Lung (tissue), 12 donors: ENCODE data around the gene MIOS. TPM values are rescaled to one million over a fixed set of nuclear protein-coding genes. Genes with fewer than 3 reads are reported as not detected.

Source experiments
- ATAC-seq: fragments of 200-7000 bp; cut with Tn5 transposase; one replicate; pipeline ENCODE4 v1.9.1; 2020; ENCODE audit warnings: moderate number of reproducible peaks; ENCODE audit not compliant: insufficient read depth, low FRiP score
- DNase-seq, 3 donors: peaks; one replicate each; pipeline ENCODE4 v3.0.0-alpha.2; 2013 to 2017
- H3K27ac ChIP-seq, 2 donors: one replicate each; pipeline ENCODE4 v1.5.1; 2013; ENCODE audit warnings: mild to moderate bottlenecking in 2 of 2, moderate library complexity in 2 of 2, control low read depth in 1 of 2, inconsistent platforms in 1 of 2, low read depth in 1 of 2, low read length in 1 of 2
- H3K27me3 ChIP-seq, 3 donors: one replicate each; pipeline ENCODE4 v1.5.1; 2013; ENCODE audit warnings: low read length in 2 of 3; ENCODE audit not compliant: control insufficient read depth in 3 of 3, insufficient read depth in 3 of 3
- H3K36me3 ChIP-seq, 4 donors: one replicate each; pipeline ENCODE4 v1.5.1; 2013; ENCODE audit warnings: low read length in 4 of 4, mild to moderate bottlenecking in 1 of 4, moderate library complexity in 1 of 4; ENCODE audit not compliant: control insufficient read depth in 4 of 4, insufficient read depth in 4 of 4
- H3K4me1 ChIP-seq, 5 donors: one replicate each; pipeline ENCODE4 v1.5.1; 2013; ENCODE audit warnings: low read length in 5 of 5, mild to moderate bottlenecking in 2 of 5, moderate library complexity in 1 of 5; ENCODE audit not compliant: control insufficient read depth in 5 of 5, insufficient read depth in 5 of 5
- H3K4me3 ChIP-seq: one replicate; pipeline ENCODE4 v1.5.1; 2013; ENCODE audit warnings: mild to moderate bottlenecking, control low read depth, moderate library complexity
- H3K9ac ChIP-seq, 2 donors: one replicate each; pipeline ENCODE4 v1.5.1; 2013; ENCODE audit warnings: low read length in 2 of 2, control low read depth in 1 of 2; ENCODE audit not compliant: insufficient read depth in 1 of 2
- H3K9me3 ChIP-seq, 4 donors: one replicate each; pipeline ENCODE4 v1.5.1; 2013; ENCODE audit warnings: low read length in 3 of 4, mild to moderate bottlenecking in 1 of 4, moderate library complexity in 1 of 4; ENCODE audit not compliant: control insufficient read depth in 4 of 4, insufficient read depth in 3 of 4
- WGBS, 2 donors: extraction: QIAGEN DNeasy Blood & Tissue Kit; methylation state at CpG; one replicate each; pipeline ENCODE4 v1.1.7; 2013; 5-methylcytosine and 5-hydroxymethylcytosine counted together
- polyA plus RNA-seq, 2 donors: library from polyadenylated mRNA; stranded (reverse); fragments of 200-250 nt; gene quantifications; one replicate each; pipeline ENCODE4 v1.2.1, GENCODE V29; 2013
- total RNA-seq, 2 donors: library from RNA; depleted of rRNA in 1 of 2; stranded (reverse); fragments of >200 nt in 1 of 2; gene quantifications; one replicate each; pipeline ENCODE4 v1.2.1, GENCODE V29; 2014 to 2021
- TF ChIP-seq, protein P1 (sequence below): IDR thresholded peaks from 2 replicates; pipeline ENCODE4 v1.5.1; 2012; ENCODE audit warnings: mild to moderate bottlenecking; ENCODE audit errors: control extremely low read depth, extremely low read depth
- donor health status: control.
- donor health status: control.
- donor health status: Bipolar disorder and iron deficiency.
- donor health status: healthy.
- donor health status: DM: yes; HTN: yes; CAD: no.

Gene MIOS
- total and polyA plus RNA-seq, 4 donors = 8.7 to 45.6 (median 24.0) TPM

DNA sequence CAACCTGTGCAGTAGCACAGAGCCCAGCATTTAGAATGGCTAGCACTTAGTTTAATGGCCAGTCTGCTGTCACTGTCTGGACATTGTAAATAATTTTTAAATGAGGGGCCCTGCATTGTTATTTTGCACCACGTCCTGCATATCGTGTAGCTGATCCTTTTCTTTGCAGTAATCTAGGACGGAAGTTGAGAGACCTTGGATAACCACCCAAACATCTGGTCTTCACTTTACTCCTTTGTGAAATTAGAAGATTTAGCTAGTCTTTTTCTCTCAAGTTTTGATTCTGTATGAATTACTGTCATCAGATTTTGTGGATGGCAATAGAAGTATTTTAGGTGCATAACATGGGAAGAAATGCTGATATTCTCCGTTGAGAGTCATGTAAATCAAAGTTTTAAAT is 1.9 kb downstream of the MIOS start:
- H3K9me3 ChIP-seq = no peaks in the 10 kb centered on the region
- DNase-seq = no peak
- TF ChIP-seq, protein P1, sequence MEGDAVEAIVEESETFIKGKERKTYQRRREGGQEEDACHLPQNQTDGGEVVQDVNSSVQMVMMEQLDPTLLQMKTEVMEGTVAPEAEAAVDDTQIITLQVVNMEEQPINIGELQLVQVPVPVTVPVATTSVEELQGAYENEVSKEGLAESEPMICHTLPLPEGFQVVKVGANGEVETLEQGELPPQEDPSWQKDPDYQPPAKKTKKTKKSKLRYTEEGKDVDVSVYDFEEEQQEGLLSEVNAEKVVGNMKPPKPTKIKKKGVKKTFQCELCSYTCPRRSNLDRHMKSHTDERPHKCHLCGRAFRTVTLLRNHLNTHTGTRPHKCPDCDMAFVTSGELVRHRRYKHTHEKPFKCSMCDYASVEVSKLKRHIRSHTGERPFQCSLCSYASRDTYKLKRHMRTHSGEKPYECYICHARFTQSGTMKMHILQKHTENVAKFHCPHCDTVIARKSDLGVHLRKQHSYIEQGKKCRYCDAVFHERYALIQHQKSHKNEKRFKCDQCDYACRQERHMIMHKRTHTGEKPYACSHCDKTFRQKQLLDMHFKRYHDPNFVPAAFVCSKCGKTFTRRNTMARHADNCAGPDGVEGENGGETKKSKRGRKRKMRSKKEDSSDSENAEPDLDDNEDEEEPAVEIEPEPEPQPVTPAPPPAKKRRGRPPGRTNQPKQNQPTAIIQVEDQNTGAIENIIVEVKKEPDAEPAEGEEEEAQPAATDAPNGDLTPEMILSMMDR = no peak
- H3K27ac ChIP-seq = no peak overlapping the region
- peaks cover 0 to 8% (median 4%) of the 10 kb centered on the region in 4 donors for H3K36me3 ChIP-seq
- WGBS, 2 donors = 83 to 84% methylated on average over 4 of the region's 4 CpGs
- H3K4me1 ChIP-seq = peaks cover 0 to 21% (median 9%) of the 10 kb centered on the region in 5 donors
- ATAC-seq = no peak
- H3K27me3 ChIP-seq = no peaks in the 10 kb centered on the region
- peak overlapping the region in 1 of 2 donors; percentile 59 for H3K9ac ChIP-seq
- no peak overlapping the region for H3K4me3 ChIP-seq

DNA sequence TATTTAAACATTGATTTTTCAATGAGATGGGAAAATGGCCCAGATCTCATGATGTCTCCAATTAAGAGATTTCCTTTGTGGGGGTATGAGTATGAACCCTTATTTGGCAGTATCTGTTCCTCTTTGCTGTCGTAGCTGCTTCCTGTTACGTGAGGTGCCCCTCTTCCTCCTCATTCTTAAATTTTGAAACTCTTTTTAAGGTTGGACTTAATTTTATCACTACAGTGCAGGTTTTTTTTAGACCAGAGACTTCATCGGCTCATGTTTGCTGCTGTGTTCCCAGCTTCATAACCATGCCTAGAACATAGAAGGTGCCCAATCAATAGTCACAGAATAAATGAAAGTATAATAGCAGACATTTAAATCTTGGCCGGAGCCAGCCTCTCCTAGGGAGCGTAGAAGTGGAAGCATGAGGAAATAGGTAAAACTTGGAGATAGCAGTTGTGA is 2.4 kb downstream of the MIOS start:
- DNase-seq = no peak
- Histone ChIP-seq H3K4me1 (peaks cover 0 to 21% (median 9%) of the 10 kb centered on the region in 5 donors), H3K27me3 (no peaks in the 10 kb centered on the region), H3K4me3 (no peak overlapping the region), H3K9me3 (no peaks in the 10 kb centered on the region), H3K27ac (no peak overlapping the region), H3K9ac (no peak overlapping the region), H3K36me3 (peaks cover 0 to 8% (median 4%) of the 10 kb centered on the region in 4 donors)
- TF ChIP-seq, protein P1 = no peak
- ATAC-seq = no peak
- WGBS, 2 donors = 24 to 51% methylated on average over 5 of the region's 5 CpGs

DNA sequence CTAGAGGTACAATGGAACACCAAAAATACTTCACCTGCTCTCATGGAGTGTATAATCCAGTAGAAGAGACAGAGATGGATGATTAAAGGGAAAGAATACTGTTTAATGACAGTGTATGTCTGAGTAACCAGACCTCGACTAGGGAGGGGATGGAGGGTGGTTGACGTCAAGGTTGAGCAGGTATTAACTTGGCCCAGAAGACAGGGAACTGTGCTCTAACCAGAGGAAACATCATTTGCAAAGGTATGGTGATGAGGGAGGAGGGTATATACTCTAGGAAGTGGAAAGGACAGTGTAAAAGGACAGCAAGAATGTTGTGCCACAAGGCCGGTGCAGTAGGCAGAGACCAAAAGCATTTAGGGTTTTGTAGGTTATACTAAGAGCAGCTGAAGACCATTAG is 2.9 kb downstream of the MIOS start:
- Histone ChIP-seq H3K9ac (no peak overlapping the region), H3K4me3 (no peak overlapping the region), H3K4me1 (peaks cover 0 to 21% (median 9%) of the 10 kb centered on the region in 5 donors), H3K36me3 (peaks cover 0 to 8% (median 4%) of the 10 kb centered on the region in 4 donors), H3K9me3 (no peaks in the 10 kb centered on the region), H3K27ac (no peak overlapping the region), H3K27me3 (no peaks in the 10 kb centered on the region)
- TF ChIP-seq, protein P1 = no peak
- no peak for ATAC-seq
- no peak for DNase-seq
- 90 to 94% methylated on average over 3 of the region's 3 CpGs for WGBS, 2 donors

DNA sequence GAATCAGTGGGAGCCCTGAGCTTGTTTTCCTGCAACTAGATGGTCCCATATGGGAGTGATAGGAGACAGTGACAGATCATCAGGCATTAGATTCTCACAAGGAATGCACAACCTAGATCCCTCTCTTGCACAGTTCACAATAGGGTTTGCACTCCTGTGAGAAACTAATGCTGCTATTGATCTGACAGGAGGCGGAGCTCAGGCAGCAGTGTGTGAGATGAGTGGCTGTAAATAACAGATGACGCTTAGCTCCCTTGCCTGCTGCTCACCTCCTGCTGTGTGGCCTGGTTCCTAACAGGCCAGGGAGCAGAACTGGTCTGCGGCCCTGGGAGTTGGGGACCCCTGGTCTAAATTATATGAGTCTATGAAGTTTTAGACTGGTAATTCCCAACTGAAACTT is 3.9 kb downstream of the MIOS start:
- no peaks in the 10 kb centered on the region for H3K27me3 ChIP-seq
- H3K27ac ChIP-seq = no peak overlapping the region
- peaks cover 0 to 21% (median 9%) of the 10 kb centered on the region in 5 donors for H3K4me1 ChIP-seq
- DNase-seq = no peak
- no peaks in the 10 kb centered on the region for H3K9me3 ChIP-seq
- H3K9ac ChIP-seq = no peak overlapping the region
- TF ChIP-seq, protein P1 = no peak
- no peak overlapping the region for H3K4me3 ChIP-seq
- WGBS, 2 donors = 97 to 100% methylated on average over 3 of the region's 3 CpGs
- ATAC-seq = no peak
- H3K36me3 ChIP-seq = peaks cover 0 to 8% (median 4%) of the 10 kb centered on the region in 4 donors
